Stimulated activated CD4-positive, alpha-beta T cell treated with anti-CD3 and anti-CD28 coated beads, Interleukin-12 subunit alpha, Interleukin-12 subunit beta, amount 100 ng/mL, for 24 hours (primary cell): ENCODE results near the gene ZNF814.
"Not testable (repeated sequence)": the region's sequence is repeated elsewhere in the genome, so short reads cannot be mapped to it uniquely, and the experiment has no call there.

Experiments used
- DNase-seq, 2 experiments: peaks; one replicate each; pipeline ENCODE4 v3.0.0-alpha.2; 2020; ENCODE audit warnings: low read depth in 2 of 2

Gene ZNF814

DNA sequence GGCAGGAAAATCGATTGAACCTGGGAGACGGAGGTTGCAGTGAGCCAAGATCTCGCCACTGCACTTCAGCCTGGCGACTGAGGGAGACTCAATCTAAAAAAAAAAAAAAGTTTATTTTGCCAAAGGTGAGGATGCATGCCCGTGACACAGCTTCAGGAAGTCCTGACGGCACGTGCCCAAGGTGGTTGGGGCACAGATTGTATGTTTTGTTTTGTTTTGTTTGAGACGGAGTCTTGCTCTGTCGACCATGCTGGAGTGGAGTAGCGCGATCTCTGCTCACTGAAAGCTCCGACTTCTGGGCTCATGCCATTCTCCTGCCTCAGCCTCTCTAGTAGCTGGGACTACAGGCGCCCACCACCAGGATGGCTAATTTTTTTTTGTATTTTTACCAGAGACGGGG is 70.9 kb downstream of the ZNF814 start:
- no peak for DNase-seq

DNA sequence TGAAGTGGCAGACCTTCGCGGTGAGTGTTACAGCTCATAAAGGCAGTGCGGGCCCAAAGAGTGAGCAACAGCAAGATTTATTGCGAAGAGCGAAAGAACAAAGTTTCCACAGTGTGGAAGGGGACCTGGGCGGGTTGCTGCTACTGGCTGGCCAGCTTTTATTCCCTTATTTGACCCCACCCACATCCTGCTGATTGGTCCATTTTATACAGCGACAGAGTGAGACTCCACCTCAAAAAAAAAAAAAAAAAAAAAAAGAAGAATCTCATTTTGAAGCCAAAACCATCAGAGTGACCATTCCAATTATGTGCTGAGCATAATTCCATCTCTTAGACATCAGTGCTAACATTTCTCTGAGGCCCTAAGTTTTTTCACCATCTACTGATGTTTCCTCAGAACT is 72.2 kb downstream of the ZNF814 start:
- DNase-seq: no peak

DNA sequence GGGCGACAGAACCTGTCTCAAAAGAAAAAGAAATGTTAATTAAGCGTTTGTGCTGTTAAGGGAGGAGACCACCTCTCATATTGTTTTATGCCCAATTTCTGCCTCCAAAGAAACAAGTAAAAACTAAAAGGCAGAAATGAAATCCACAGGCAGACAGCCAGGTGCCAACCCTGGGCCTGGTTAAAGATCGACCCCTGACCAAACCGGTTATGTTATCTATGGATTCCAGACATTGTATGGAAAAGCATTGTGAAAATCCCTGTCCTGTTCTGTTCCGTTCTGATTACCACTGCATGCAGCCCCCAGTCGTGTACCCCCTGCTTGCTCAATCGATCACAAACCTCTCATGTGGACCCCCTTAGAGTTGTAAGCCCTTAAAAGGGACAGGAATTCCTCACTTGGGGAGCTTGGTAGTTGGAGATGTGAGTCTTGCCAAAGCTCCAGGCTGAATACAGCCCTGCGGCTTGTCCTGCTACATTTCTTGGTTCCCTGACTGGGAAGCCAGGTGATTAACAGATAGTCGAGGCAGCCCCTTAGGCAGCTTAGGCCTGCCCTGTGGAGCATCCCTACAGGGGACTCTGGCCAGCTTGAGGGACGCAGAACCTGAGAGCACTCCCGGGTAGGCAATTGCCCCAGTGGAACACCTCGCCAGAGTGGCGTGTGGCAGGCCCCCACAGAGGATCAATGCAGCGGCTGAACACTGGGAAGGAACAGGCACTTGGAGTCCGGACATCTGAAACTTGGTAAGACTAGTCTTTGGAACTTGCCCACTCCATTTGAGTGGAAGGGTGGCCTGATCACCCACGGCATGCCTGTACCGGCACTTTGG is 73.4 kb downstream of the ZNF814 start:
- DNase-seq: no peak

DNA sequence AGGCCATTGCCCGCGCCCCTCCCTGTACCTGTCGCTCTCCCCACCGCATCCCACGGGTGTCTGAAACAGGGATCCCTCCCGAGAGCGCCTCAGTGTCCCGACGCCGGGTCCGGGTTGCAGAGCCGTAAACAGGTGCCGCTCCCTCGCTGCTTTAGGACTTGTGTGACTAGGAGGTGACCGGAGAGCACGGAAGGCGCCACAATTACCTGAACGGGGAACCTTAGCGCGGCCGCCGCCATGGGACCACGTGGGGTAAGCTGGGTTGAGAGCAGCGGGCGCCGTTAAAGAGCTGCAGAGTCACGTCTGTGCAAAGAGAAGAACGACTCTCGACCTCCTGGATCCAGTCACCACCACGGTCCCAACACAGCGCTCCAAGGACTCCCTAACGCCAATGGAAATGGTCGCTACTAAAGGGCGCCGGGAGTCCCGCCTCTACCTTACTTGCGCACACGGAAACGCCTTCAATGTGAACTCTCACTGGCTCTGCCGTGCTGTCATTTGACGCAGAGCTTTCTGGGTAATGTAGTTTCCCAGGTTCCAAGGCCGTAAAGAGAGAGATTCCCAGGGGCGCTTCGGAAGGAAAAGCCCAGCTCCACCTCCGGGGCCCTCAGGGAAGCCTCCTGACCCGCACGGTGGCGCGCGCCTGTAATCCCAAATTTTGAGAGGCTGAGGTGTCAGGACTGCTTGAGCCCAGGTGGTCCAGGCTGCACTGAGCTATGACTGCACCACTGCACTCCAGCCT is 74.2 kb downstream of the ZNF814 start, which contains the start of gene ZNF552:
ZNF552 (minus strand) TSS at position 409 of the 742 bp plus-strand sequence; CDS start at position 239, 170 bp downstream.
- DNase-seq: peak; percentile 47 to 60

DNA sequence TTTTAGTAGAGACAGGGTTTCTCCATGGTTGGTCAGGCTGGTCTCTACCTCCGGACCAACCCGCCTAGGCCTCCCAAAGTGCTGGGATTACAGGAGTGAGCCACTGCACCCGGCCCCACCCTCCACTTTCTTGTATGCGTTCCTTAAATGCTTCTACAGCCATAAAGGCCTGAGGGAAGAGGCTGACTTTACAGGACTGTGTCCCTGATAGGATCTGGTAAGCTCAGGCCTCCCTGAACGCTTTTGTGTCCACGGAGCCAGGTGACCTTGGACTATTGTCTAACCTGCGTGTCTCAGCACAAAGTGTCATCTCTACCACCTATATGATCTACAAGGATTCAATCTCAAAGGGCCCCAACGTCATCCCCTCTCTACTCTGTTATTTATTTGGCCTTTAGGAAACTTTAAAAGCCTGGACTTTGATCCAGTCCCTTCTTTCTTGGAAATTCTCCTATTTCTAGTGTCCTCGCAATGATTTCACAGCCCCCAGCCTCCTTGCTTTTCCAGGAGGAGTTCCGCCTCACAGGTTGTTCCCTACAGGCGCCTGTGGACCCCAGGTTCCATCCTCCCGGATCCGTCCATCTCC is 74.8 kb downstream of the ZNF814 start:
- DNase-seq: no peak

DNA sequence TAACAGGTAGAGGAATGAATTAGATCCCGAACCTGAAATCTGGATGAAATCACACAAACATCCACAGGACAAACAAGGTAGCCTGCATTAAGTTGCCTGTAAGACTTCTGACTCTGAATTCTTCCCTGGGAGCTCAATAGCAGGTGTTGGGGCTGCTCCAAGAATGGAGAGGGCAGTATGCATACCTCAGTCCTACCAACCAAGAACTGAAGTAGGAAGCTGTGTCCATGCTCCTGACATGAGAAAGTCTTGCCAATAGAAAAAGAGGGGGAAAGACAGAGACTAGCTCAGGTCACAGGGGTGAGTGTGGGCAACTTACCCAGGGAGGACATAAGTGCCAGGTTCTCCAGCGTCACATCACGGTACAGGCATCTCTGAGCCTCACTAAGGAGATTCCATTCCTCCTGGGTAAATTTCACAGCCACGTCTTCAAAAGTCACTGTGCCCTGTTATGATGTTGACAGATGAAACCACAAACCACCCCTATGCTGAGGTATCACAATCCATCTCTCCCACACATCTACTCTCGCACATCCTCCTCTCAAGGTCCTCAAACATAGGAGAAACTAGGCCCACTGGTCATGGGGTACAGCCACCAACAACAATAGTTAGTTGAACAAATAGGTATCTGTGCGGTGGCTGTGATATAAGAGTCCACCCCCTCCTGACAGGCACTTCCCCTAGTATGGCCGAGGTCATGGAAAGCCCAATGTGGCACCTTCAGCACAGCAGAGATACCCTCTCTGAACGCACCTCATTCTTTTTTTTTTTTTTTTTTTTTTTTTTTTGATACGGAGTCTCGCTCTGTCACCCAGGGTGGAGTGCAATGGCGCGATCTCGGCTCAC is 75.6 kb downstream of the ZNF814 start:
- DNase-seq: not testable (repeated sequence)

DNA sequence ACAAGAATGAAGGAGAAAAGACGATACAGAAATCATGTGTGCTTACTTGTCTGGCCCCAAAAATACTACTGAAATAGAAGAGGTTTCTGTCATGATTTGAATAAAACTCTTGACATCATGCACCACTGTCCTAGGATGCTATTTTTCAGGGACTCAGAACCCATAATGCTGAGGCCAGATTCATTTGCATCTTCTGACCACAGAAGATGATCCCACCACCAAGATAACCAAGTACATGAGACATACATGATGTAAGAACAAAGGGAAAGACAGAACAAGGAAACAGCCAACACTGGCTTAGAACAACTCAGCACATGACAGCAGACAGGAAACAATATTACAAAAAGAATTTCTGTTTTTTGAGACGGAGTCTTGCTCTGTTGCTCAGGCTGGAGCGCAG is 76.6 kb downstream of the ZNF814 start:
- DNase-seq: no peak

DNA sequence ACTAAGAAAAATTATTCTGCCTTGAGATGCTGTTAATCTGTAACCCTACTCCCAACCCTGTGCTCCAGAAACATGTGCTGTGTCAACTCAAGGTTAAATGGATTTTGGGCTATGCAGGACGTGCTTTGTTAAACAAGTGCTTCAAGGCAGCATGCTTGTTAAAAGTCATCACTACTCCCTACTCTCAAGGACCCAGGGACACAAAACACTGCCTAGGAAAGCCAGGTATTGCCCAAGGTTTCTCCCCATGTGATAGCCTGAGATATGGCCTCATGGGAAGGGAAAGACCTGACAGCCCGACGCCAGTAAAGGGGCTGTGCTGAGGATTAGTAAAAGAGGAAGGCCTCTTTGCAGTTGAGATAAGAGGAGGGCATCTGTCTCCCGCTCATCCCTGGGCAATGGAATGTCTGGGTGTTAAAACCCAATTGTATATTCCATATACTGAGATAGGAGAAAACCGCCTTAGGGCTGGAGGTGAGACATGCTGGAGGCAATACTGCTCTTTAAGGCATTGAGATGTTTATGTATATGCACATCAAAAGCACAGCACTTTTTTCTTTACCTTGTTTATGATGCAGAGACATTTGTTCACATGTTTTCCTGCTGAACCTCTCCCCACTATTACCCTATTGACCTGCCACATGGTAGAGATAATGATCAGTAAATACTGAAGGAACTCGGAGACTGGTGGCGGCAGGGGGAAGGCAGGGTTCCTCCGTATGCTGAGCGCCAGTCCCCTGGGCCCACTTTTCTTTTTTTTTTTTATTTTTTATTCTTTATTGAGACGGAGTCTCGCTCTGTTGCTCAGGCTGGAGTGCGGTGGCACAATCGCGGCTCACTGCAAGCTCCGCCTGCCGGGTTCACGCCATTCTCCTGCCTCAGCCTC is 78.2 kb downstream of the ZNF814 start:
- not testable (repeated sequence) for DNase-seq

DNA sequence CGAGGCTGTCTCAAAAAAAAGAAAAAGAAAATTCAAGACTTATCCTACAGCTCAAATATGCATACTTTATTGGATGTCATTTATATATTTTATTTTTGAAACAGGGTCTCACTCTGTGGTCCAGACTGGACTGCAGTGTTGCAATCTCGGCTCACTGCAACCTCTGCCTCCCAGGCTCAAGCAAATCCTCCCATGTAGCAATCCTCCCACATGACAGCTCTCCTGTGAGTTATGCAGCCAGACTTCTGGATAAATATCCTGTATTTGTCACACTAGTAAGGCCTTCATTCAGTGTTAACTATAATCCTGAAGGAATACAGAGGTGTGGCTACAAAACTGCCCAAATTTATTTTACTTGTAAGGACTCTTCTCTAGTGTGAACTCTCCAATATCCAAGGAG is 81.3 kb downstream of the ZNF814 start:
- no peak for DNase-seq

DNA sequence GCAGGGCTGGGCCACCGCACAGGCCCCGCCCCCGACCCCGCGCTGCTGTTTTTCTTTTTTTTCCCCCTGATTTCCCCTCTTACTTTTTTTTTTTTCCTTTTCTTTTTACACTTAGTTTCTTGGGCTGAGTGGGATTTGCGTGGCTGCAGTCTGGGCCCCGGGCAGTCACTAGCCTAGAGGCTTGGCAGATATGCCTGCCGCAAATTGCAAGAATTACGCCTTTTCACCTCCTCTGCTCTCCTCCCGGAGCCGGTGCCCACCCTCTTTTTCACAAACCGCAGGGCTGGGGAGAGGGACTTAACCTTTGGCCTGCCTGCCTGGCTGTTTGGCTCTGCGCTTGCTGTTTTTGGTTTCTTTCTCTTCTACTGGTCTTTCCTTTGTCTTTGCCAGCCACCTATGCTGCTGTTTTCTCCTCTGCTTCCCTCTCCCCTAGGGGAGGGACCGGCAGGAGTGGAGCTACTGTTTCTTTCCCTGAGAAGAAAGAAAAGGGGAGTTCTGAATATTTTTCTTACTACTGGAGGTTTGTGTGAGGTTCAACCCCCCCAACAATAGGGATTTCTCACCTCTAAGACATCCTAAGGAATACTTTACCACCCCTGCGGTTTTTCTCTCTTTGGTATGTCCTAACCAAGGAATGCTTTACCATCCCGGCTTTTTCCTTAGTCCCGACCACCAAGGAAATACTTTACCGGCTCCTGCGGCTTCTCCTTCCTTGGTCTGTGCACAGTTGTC is 85.1 kb downstream of the ZNF814 start:
- DNase-seq: no peak

DNA sequence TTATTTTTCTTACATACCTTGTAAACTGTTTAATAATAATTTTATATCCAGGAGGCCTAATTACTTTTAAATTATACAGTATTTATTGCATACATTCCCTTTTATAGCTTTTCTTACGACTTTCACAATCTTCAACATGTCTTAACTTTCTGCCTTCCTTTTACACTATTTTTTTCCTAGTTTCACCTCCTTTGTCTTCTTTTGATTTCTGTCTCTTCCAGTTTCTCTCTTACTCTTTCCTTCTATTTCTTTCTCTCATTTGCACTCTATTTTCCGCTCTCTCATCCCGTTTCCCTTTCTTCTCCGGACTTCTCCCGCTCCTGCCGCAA is 85.6 kb downstream of the ZNF814 start:
- no peak for DNase-seq

DNA sequence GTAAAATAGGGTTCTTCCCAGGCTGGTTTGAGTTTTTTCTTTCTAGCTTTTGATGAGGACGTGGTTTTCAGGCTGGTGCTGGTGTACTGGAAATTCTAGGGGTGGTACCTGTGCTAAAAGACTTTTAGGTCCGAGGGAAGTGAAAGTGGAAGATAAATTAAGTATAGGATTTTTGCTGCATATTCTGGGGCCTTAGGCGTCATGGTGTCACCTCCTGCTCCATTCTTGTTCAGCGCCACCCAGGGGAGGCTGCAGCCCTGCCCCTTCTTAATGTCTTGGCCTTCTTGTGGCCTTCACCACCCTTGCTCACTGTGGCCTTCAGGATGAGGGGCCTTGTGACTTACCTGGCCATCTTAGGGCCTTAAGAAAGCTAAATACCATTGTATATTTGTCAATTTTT is 86.6 kb downstream of the ZNF814 start:
- DNase-seq: no peak

DNA sequence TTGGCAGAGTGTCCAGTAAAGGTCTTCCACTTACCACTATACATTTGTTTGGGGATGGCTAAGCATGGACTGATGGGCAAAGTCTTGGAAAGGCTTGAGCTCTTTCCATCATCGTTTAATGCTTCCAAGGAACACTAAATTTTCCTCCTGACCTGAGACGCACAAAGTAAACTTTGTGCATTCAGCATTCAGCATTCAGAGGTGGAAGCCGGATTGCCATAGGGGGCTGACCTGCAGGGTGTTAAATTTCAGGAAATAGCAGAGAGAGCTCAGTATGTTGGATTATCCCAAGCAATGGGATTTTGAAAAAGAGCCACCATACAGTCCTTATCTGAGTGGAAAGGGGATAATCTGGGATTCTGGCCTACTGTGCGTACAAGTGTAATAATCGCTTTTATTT is 88.1 kb downstream of the ZNF814 start:
- no peak for DNase-seq
